ENCODE measurements around the gene ABCA7.

DNA sequence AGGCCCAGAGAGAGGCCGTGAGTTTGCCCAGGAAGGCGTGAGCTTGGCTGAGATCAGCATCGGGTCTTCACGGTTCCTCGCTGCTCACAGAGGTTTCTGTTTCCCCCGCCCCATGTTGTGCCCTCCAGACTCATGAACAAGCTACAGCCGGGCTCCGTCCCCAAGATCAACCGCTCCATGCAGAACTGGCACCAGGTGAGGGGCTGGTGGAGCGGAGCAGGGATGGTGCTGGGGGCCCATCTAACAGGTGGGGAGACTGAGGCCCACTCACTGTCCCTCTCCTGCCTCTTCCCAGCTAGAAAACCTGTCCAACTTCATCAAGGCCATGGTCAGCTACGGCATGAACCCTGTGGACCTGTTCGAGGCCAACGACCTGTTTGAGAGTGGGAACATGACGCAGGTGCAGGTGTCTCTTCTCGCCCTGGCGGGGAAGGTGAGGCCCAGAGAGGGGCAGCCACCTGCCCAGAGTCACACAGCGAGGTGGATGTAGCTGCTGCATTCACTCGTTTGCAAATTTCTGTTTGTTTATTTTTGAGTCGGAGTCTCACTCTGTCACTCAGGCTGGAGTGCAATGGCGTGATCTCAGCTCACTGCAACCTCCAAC lies 7.5 kb upstream of the ABCA7 start:
- TF ChIP-seq, protein P1, sequence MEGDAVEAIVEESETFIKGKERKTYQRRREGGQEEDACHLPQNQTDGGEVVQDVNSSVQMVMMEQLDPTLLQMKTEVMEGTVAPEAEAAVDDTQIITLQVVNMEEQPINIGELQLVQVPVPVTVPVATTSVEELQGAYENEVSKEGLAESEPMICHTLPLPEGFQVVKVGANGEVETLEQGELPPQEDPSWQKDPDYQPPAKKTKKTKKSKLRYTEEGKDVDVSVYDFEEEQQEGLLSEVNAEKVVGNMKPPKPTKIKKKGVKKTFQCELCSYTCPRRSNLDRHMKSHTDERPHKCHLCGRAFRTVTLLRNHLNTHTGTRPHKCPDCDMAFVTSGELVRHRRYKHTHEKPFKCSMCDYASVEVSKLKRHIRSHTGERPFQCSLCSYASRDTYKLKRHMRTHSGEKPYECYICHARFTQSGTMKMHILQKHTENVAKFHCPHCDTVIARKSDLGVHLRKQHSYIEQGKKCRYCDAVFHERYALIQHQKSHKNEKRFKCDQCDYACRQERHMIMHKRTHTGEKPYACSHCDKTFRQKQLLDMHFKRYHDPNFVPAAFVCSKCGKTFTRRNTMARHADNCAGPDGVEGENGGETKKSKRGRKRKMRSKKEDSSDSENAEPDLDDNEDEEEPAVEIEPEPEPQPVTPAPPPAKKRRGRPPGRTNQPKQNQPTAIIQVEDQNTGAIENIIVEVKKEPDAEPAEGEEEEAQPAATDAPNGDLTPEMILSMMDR (IDR thresholded peaks at IDR 0.05) = no peak
- TF ChIP-seq POLR2A (IDR thresholded peaks at IDR 0.05) = no peak

Data from adrenal gland (tissue), 5 donors.